K562 (cell line): ENCODE results near the gene RIPK4. TPM values are rescaled to one million over a fixed set of nuclear protein-coding genes. Genes with fewer than 3 reads are reported as not detected.

Experiments used
- ATAC-seq: fragments of 200-7000 bp; cut with Tn5 transposase; 3 replicates; pipeline ENCODE4 v1.9.1; 2020; ENCODE audit warnings: moderate library complexity
- BruUV-seq: library from RNA; stranded (reverse); fragments of 400-500 nt; replicated peaks from 2 replicates; lab custom pipeline; 2021; lab: Mats Ljungman, UMichigan
- CTCF ChIA-PET: fragments of 300-600 bp; formaldehyde crosslinking; extraction: SDS; loops from one replicate; lab custom pipeline; 2021; ENCODE audit warnings: low intra/inter-chr PET ratio; lab: Yijun Ruan, JAX
- POLR2A ChIA-PET: fragments of 300-600, 350-650 bp; sonication (Branson Sonifier 250); formaldehyde crosslinking; extraction: SDS; loops from one replicate; lab custom pipeline; 2021; ENCODE audit warnings: antibody characterized with exemption, inconsistent platforms; lab: Yijun Ruan, JAX
- DNase-seq, 4 experiments: peaks; one replicate each; pipeline versions ENCODE4 v3.0.0 to v3.0.0-alpha.2; 2011 to 2018; ENCODE audit warnings: low spot score in 3 of 4, mixed read lengths in 3 of 4; ENCODE audit errors: extremely low read depth in 1 of 4
- FAIRE-seq: peaks from 2 replicates; lab custom pipeline; 2011; peaks lifted over from hg19 to GRCh38; lab: Jason Lieb, UNC
- H2AFZ ChIP-seq: 2 replicates; pipeline ENCODE4 v1.6.0; 2011; ENCODE audit warnings: low read depth, low read length, control low read depth, inconsistent platforms
- H3K27ac ChIP-seq: fragments of 200-600 bp; 3 replicates; pipeline ENCODE4 v1.8.0; 2011; ENCODE audit warnings: low read depth, mild to moderate bottlenecking, control low read depth, inconsistent platforms, low read length, moderate library complexity, mixed read lengths; ENCODE audit errors: extremely low read depth
- H3K27me3 ChIP-seq, 2 experiments: fragments of 300-600 bp in 1 of 2; 2 replicates in 1 of 2; 3 replicates in 1 of 2; pipeline versions ENCODE4 v1.6.0 to v1.8.0; 2011; ENCODE audit warnings: inconsistent platforms in 2 of 2, low read length in 2 of 2, mild to moderate bottlenecking in 1 of 2, mixed read lengths in 1 of 2, moderate library complexity in 1 of 2; ENCODE audit not compliant: control insufficient read depth in 2 of 2, insufficient read depth in 2 of 2
- H3K36me3 ChIP-seq: fragments of 300-600 bp; 3 replicates; pipeline ENCODE4 v1.8.0; 2011; ENCODE audit warnings: mild to moderate bottlenecking, low read length, inconsistent platforms; ENCODE audit not compliant: control insufficient read depth, insufficient read depth
- H3K4me1 ChIP-seq, 2 experiments: fragments of 200-600 bp in 1 of 2; replicated peaks in 1 of 2; 2 replicates in 1 of 2; 3 replicates in 1 of 2; pipeline versions ENCODE4 v1.5.1 to v1.8.0; 2011; ENCODE audit warnings: inconsistent platforms in 2 of 2, low read length in 2 of 2, mild to moderate bottlenecking in 1 of 2, mixed read lengths in 1 of 2, moderate library complexity in 1 of 2; ENCODE audit not compliant: control insufficient read depth in 2 of 2, insufficient read depth in 2 of 2
- H3K4me2 ChIP-seq: 2 replicates; pipeline ENCODE4 v1.6.1; 2011; ENCODE audit warnings: low read length, control low read depth, inconsistent platforms, mixed read lengths; ENCODE audit not compliant: insufficient read depth
- H3K4me3 ChIP-seq: fragments of 200-600 bp; sonication (generic), shearing (Covaris generic); 2 replicates; pipeline ENCODE4 v1.5.1; 2016; ENCODE audit warnings: control low read depth, inconsistent platforms
- H3K79me2 ChIP-seq: fragments of 200-600 bp; 3 replicates; pipeline ENCODE4 v1.8.0; 2011; ENCODE audit warnings: low read length, inconsistent platforms; ENCODE audit not compliant: control insufficient read depth, insufficient read depth
- H3K9ac ChIP-seq, 2 experiments: 2 replicates each; pipeline versions ENCODE4 v1.6.0 to v1.6.1; 2011; ENCODE audit warnings: low read depth in 2 of 2, low read length in 2 of 2, control low read depth in 1 of 2, inconsistent platforms in 1 of 2, mild to moderate bottlenecking in 1 of 2, mixed read lengths in 1 of 2; ENCODE audit not compliant: insufficient read depth in 1 of 2
- H3K9me1 ChIP-seq: one replicate; pipeline ENCODE4 v1.6.0; 2011; ENCODE audit warnings: inconsistent platforms, mild to moderate bottlenecking, low read length, moderate library complexity; ENCODE audit not compliant: control insufficient read depth, insufficient read depth
- H3K9me3 ChIP-seq: replicated peaks from 2 replicates; pipeline ENCODE4 v1.5.1; 2011; ENCODE audit warnings: low read depth, low read length, inconsistent platforms; ENCODE audit not compliant: control insufficient read depth, insufficient read depth
- H4K20me1 ChIP-seq: replicated peaks from 2 replicates; pipeline ENCODE4 v1.6.1; 2011; ENCODE audit warnings: low read length, inconsistent platforms, mixed read lengths; ENCODE audit not compliant: control insufficient read depth, insufficient read depth
- ARID1B ChIP-seq: fragments of 450-650 bp; IDR thresholded peaks from 2 replicates; pipeline ENCODE4 v1.6.1; 2016; ENCODE audit warnings: antibody characterized with exemption, mild to moderate bottlenecking, inconsistent platforms
- ARID2 ChIP-seq: fragments of 450-650 bp; IDR thresholded peaks from 2 replicates; pipeline ENCODE4 v1.6.1; 2017; ENCODE audit warnings: antibody characterized with exemption, mild to moderate bottlenecking
- CHD1 ChIP-seq: fragments of 200-600 bp; sonication (generic); IDR thresholded peaks from one replicate; pipeline ENCODE4 v1.6.1; 2012; ENCODE audit warnings: mild to moderate bottlenecking, moderate library complexity, low read length, inconsistent platforms
- CTBP1 ChIP-seq: fragments of 450-650 bp; IDR thresholded peaks from 2 replicates; pipeline ENCODE4 v1.6.1; 2016; ENCODE audit warnings: borderline replicate concordance
- ELF4 ChIP-seq: fragments of 450-650 bp; formaldehyde crosslinking; IDR thresholded peaks from 2 replicates; pipeline ENCODE4 v1.4.0; 2022; ENCODE audit warnings: missing genetic modification characterization
- ERF ChIP-seq: fragments of 450-650 bp; formaldehyde crosslinking; IDR thresholded peaks from 2 replicates; pipeline ENCODE4 v1.4.0; 2020; ENCODE audit warnings: mild to moderate bottlenecking, mixed read lengths
- FOXA1 ChIP-seq: fragments of 450-650 bp; IDR thresholded peaks from 2 replicates; pipeline ENCODE4 v1.6.1; 2016; ENCODE audit warnings: mild to moderate bottlenecking, borderline replicate concordance
- GABPB1 ChIP-seq: sonication (generic); formaldehyde crosslinking; IDR thresholded peaks from 2 replicates; pipeline ENCODE4 v1.8.0; 2022; ENCODE audit warnings: mild to moderate bottlenecking, missing genetic modification reagents
- JUN ChIP-seq, 2 experiments: sonication (generic) in 1 of 2; formaldehyde crosslinking in 1 of 2; IDR thresholded peaks; 2 replicates each; pipeline versions ENCODE4 v1.6.1 to v1.8.0; 2012 to 2022; ENCODE audit warnings: borderline replicate concordance in 2 of 2, mild to moderate bottlenecking in 2 of 2, improper control_type of control experiment in 1 of 2, low read depth in 1 of 2, low read length in 1 of 2, missing genetic modification reagents in 1 of 2
- RBM25 ChIP-seq: fragments of 200-400 bp; formaldehyde crosslinking; IDR thresholded peaks from 2 replicates; pipeline ENCODE4 v1.6.1; 2018; ENCODE audit warnings: low read length, low read depth, moderate library complexity; ENCODE audit not compliant: severe bottlenecking
- SMAD4 ChIP-seq: fragments of 250-450 bp; sonication (Bioruptor Pico); conservative IDR thresholded peaks from 2 replicates; pipeline ENCODE4 v1.8.0; 2021; ENCODE audit warnings: inconsistent platforms, mild to moderate bottlenecking, moderate library complexity
- SMC3 ChIP-seq: conservative IDR thresholded peaks from 2 replicates; pipeline ENCODE4 v1.6.1; 2011; ENCODE audit warnings: low read depth, low read length, improper control_type of control experiment; ENCODE audit not compliant: insufficient read depth
- TCFL5 ChIP-seq: fragments of 250-450 bp; sonication (Bioruptor Pico); conservative IDR thresholded peaks from 2 replicates; pipeline ENCODE4 v1.6.1; 2021; ENCODE audit warnings: mild to moderate bottlenecking, moderate library complexity, matching md5 sums
- TEAD2 ChIP-seq: fragments of 450-650 bp; IDR thresholded peaks from 2 replicates; pipeline ENCODE4 v1.6.1; 2016; ENCODE audit warnings: missing genetic modification characterization, control low read depth, missing compliant biosample characterization
- TRIM28 ChIP-seq: fragments of 450-650 bp; IDR thresholded peaks from 2 replicates; pipeline ENCODE4 v1.6.1; 2017
- TSHZ1 ChIP-seq: fragments of 250-450 bp; sonication (Bioruptor Pico); IDR thresholded peaks from 2 replicates; pipeline ENCODE4 v1.4.0; 2020; ENCODE audit warnings: mild to moderate bottlenecking, moderate library complexity
- ZBTB1 ChIP-seq: sonication (generic); formaldehyde crosslinking; IDR thresholded peaks from 2 replicates; pipeline ENCODE4 v1.8.1; 2023; ENCODE audit warnings: missing genetic modification reagents, low read depth, mild to moderate bottlenecking, borderline replicate concordance
- ZBTB8A ChIP-seq: fragments of 450-650 bp; IDR thresholded peaks from 2 replicates; pipeline ENCODE4 v1.6.1; 2018; ENCODE audit warnings: mild to moderate bottlenecking, moderate library complexity; ENCODE audit not compliant: partially characterized antibody
- ZNF780A ChIP-seq: fragments of 250-450 bp; sonication (Bioruptor Pico); IDR thresholded peaks from 2 replicates; pipeline ENCODE4 v1.5.0; 2021; ENCODE audit warnings: mild to moderate bottlenecking
- ZSCAN29 ChIP-seq: fragments of 450-650 bp; IDR thresholded peaks from 2 replicates; pipeline ENCODE4 v1.6.1; 2017
- WGBS: fragments of 100-300 bp; shearing (Covaris generic); methylation state at CpG from one replicate; pipeline ENCODE4 v1.1.6; 2016; ENCODE audit warnings: low coverage, mixed read lengths; ENCODE audit not compliant: insufficient coverage; ENCODE audit errors: missing lambda C conversion rate; 5-methylcytosine and 5-hydroxymethylcytosine counted together
- in situ Hi-C: fragments of 300-500 bp; cut with MboI; formaldehyde crosslinking; loops from 4 replicates; pipeline ENCODE4 v1.15.0; 2018; ENCODE audit warnings: inconsistent platforms, mixed read lengths
- intact Hi-C: fragments of 100-400 bp; cut with micrococcal nuclease; formaldehyde crosslinking; loops from 2 replicates; pipeline ENCODE4 v1.14.2; 2022
- polyA plus RNA-seq, 8 experiments: library from polyadenylated mRNA; depleted of rRNA in 4 of 8; stranded (reverse) in 5 of 8; unstranded in 3 of 8; fragments of >200 nt; fragmentation: Nextera tagmentation in 2 of 8; fragmentation: Illumina TruSeq in 1 of 8; extraction: Ambion mirVana in 2 of 8; extraction: Trizol in 1 of 8; gene quantifications; 2 replicates each; pipeline versions ENCODE4 v1.2.1 to v1.2.3, GENCODE V29; 2011 to 2014; ENCODE audit warnings: inconsistent platforms in 1 of 8, missing spikeins in 1 of 8
- total RNA-seq, 7 experiments: library from RNA; depleted of rRNA in 6 of 7; stranded (reverse); fragments of >200 nt in 6 of 7; fragmentation: Illumina TruSeq in 2 of 7; extraction: Trizol in 2 of 7; gene quantifications; 2 replicates each; pipeline versions ENCODE4 v1.2.1 to v1.2.3, GENCODE V29; 2011 to 2021; ENCODE audit warnings: low replicate concordance in 1 of 7

The RIPK4 gene
- total and polyA plus RNA-seq, 9 of the 15 experiments (the other 6 are each of a cell fraction or from before 2014, with no cell fraction given) = not detected

- intact Hi-C loops = loop anchor here (10.0 kb wide), 1 partner anchor 488 kb away; no protein-coding TSS in a partner anchor
- Histone ChIP-seq H3K9me1 (no peaks in the 10 kb centered on the region), H3K36me3 (no peaks in the 10 kb centered on the region), H3K9me3 (no peaks in the 10 kb centered on the region), H3K4me3 (no peak overlapping the region), H3K27ac (no peak overlapping the region), H3K79me2 (no peaks in the 10 kb centered on the region), H3K4me1 (peaks cover 0 to 5% of the 10 kb centered on the region in 2 experiments; a peak in 2 of 5 replicates), H3K9ac (no peak overlapping the region), H2AFZ (no peak overlapping the region), H3K27me3 (peaks cover 73 to 75% of the 10 kb centered on the region in 2 experiments), H4K20me1 (peaks cover 14% of the 10 kb centered on the region; the same call in 1 of the 2 replicates), H3K4me2 (no peak overlapping the region)
- DNase-seq (no peak), ATAC-seq (no peak)
- ChIA-PET POLR2A (interaction anchor here (0.6 kb wide), 1 partner anchor 227 kb away, joined by 3 read pairs; no protein-coding TSS in a partner anchor), CTCF (interaction anchor here (0.7 kb wide), 1 partner anchor 157 kb away, joined by 3 read pairs; no protein-coding TSS in a partner anchor)
- no TSS peak for BruUV-seq
- in situ Hi-C loops = no loop called here
- TF ChIP-seq SMAD4 (CRISPR knock-in tag) = no peak
- TF ChIP-seq FOXA1 = no peak
- no peak for TF ChIP-seq GABPB1
- TF ChIP-seq ZBTB8A = no peak
- TF ChIP-seq TCFL5 (CRISPR knock-in tag) = no peak
- no peak for TF ChIP-seq SMC3
- no peak for TF ChIP-seq ARID2
- no peak for TF ChIP-seq TEAD2 (tag)
- no peak for TF ChIP-seq ZNF780A (CRISPR knock-in tag)
- no peak for TF ChIP-seq JUN (IDR thresholded peaks at IDR 0.05; ENCODE audit: borderline replicate concordance, low read depth, low read length)
- no peak for TF ChIP-seq JUN (CRISPR knock-in tag; IDR thresholded peaks at IDR 0.05; ENCODE audit: borderline replicate concordance)
- no peak for TF ChIP-seq TRIM28
- no peak for TF ChIP-seq ARID1B
- no peak for TF ChIP-seq CHD1
- TF ChIP-seq RBM25 = no peak
- TF ChIP-seq CTBP1 = no peak
- no peak for TF ChIP-seq ERF
- TF ChIP-seq ZSCAN29 = no peak
- no peak for TF ChIP-seq TSHZ1 (CRISPR knock-in tag)
- TF ChIP-seq ZBTB1 (CRISPR knock-in tag) = no peak
- no peak for TF ChIP-seq ELF4 (CRISPR knock-in tag)
- TF ChIP-seq, all 486 proteins: peak for 0
- FAIRE-seq = no peak
- WGBS = under 1% methylated on average over 15 of the region's 16 CpGs
Observed at GRCh38 chr21:41772351-41773080, 5.7 kb upstream of the RIPK4 start.
